ENCODE results near the gene SRGAP1.
"Not testable (repeated sequence)": the region's sequence is repeated elsewhere in the genome, so short reads cannot be mapped to it uniquely, and the experiment has no call there.

Gene SRGAP1

DNA sequence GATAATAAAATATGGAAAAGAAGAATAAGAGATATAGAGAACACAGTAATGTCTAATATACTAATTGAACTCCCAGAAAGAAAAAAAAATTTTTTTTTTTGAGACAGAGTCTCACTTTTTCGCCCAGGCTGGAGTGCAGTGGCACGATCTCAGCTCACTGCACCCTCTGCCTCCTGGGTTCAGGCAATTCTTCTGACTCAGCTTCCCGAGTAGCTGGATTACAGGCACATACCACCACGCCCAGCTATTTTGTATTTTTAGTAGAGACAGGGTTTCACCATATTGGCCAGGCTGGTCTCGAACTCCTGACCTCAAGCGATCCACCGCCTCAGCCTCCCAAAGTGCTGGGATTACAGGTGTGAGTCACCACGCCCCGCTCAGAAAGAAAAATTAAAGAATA, 232.1 kb downstream of the SRGAP1 start:
- H3K79me2 ChIP-seq (ENCODE audit: control insufficient read depth, insufficient read depth, low read length, unreplicated experiment); H3K27me3 ChIP-seq (ENCODE audit: insufficient read depth, low read length); H3K4me3 ChIP-seq (ENCODE audit: low read depth, low read length); H2AFZ ChIP-seq (ENCODE audit: low read length, unreplicated experiment); H3K4me1 ChIP-seq (ENCODE audit: control insufficient read depth, insufficient read depth, low read length, unreplicated experiment): not testable (repeated sequence)
- H3K27ac ChIP-seq (ENCODE audit: low read depth, low read length), result 0 out of 2 replicates have a peak overlapping the region, but pooled peaks have one; percentile 3
- peaks cover 28% of the 10 kb centered on the region for H3K36me3 ChIP-seq (ENCODE audit: insufficient read depth, low read length)

DNA sequence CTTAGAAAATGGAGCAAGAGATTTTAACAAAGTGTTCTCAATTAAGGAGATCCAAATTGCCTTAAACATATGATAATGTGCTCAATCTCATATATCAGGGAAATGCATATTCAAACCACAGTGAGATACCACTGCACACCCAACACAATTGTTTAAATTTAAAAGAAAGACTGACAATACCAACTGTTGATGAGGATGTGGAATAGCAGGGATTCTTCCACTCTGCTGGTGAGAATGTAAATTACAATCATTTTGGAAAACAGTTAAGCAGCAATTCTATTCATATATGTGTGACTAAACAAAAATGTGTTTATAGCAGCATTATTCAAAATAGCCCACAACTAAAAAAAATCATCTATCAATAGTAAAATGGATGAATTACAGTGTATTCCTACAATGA, 233.4 kb downstream of the SRGAP1 start:
- no peaks in the 10 kb centered on the region for H3K79me2 ChIP-seq (ENCODE audit: control insufficient read depth, insufficient read depth, low read length, unreplicated experiment)
- H3K36me3 ChIP-seq (ENCODE audit: insufficient read depth, low read length), result peaks cover 21% of the 10 kb centered on the region
- no peak overlapping the region for H2AFZ ChIP-seq (ENCODE audit: low read length, unreplicated experiment)
- H3K4me3 ChIP-seq (ENCODE audit: low read depth, low read length), result no peak overlapping the region
- H3K4me1 ChIP-seq (ENCODE audit: control insufficient read depth, insufficient read depth, low read length, unreplicated experiment), result peaks cover 11% of the 10 kb centered on the region
- no peak overlapping the region for H3K27ac ChIP-seq (ENCODE audit: low read depth, low read length)
- no peaks in the 10 kb centered on the region for H3K27me3 ChIP-seq (ENCODE audit: insufficient read depth, low read length)

DNA sequence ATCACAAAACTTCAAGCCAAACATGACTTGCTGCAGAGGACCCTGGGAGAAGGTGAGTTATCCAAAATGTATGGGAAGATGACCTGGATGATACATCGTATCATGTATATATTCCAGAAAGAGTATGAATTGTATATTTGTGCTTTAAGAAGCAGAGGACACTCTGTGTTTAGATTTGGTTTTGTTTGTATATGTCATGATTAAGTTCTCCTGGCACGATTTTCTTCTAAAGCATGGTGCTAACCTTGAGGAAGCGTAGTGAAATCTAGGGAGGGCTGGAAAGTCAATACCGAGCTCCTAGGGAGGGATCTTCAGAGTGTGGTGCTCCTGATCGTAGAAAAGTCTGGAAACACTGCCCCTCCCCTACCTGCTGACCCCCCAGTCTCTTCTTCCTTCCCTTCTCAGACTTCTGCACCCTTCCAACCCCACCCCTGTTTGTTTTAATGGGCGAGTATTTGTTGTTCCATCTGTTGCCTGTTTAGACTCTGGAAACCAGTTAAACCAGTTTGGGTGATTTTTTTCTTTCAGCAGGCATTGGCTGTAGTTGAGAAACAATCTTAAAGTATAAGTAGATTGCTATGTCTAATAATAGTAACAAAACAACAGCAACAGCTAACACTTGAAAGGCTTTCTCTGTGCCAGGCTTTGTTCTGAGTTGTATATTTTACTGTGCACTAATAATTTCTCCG, 236.0 kb downstream of the SRGAP1 start:
- Histone ChIP-seq H2AFZ (ENCODE audit: low read length, unreplicated experiment) (no peak overlapping the region), H3K4me3 (ENCODE audit: low read depth, low read length) (no peak overlapping the region), H3K79me2 (ENCODE audit: control insufficient read depth, insufficient read depth, low read length, unreplicated experiment) (no peaks in the 10 kb centered on the region), H3K4me1 (ENCODE audit: control insufficient read depth, insufficient read depth, low read length, unreplicated experiment) (peaks cover 26% of the 10 kb centered on the region), H3K27ac (ENCODE audit: low read depth, low read length) (no peak overlapping the region), H3K27me3 (ENCODE audit: insufficient read depth, low read length) (no peaks in the 10 kb centered on the region), H3K36me3 (ENCODE audit: insufficient read depth, low read length) (peaks cover 21% of the 10 kb centered on the region)

DNA sequence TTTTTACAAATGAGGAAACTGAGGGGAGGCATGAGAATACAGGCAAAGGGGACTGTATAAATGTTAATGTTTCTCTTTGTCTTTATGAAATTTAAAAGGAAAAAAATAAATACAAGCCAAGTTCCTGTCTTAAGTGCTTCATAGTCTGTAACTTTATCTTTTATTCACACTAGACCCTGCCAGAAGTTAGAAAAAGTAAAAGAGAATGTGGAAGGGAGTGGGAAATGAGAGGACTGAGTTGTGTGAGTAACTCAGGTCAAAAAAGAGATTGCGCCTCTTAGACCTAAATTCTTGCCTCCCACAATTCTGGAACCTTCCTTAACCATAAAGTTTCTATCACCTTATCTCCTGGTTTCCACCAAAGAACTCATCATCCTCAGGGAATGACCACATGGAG, 236.5 kb downstream of the SRGAP1 start:
- peaks cover 21% of the 10 kb centered on the region for H3K36me3 ChIP-seq (ENCODE audit: insufficient read depth, low read length)
- H3K79me2 ChIP-seq (ENCODE audit: control insufficient read depth, insufficient read depth, low read length, unreplicated experiment), result no peaks in the 10 kb centered on the region
- H3K27me3 ChIP-seq (ENCODE audit: insufficient read depth, low read length), result no peaks in the 10 kb centered on the region
- peaks cover 28% of the 10 kb centered on the region for H3K4me1 ChIP-seq (ENCODE audit: control insufficient read depth, insufficient read depth, low read length, unreplicated experiment)
- no peak overlapping the region for H3K4me3 ChIP-seq (ENCODE audit: low read depth, low read length)
- no peak overlapping the region for H3K27ac ChIP-seq (ENCODE audit: low read depth, low read length)
- H2AFZ ChIP-seq (ENCODE audit: low read length, unreplicated experiment), result no peak overlapping the region

DNA sequence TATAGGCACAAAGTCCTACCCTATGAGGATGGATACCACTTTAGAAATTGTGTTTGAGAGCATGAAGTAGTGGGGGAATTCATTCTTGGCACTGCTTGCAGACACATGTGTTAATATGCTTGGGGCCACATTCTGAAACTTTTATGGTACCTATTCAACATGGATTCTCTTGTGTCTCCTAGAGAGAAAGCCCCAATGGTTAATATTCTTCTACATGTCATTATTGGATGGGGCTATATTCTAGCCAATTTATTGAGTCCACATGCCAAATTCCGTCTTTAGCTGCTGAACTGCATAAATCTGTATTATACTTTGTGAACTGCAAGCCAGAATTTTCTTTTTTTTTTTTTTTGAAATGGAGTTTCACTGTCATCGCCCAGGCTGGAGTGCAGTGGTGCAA, 237.6 kb downstream of the SRGAP1 start:
- no peak overlapping the region for H2AFZ ChIP-seq (ENCODE audit: low read length, unreplicated experiment)
- peaks cover 21% of the 10 kb centered on the region for H3K36me3 ChIP-seq (ENCODE audit: insufficient read depth, low read length)
- no peaks in the 10 kb centered on the region for H3K79me2 ChIP-seq (ENCODE audit: control insufficient read depth, insufficient read depth, low read length, unreplicated experiment)
- H3K27ac ChIP-seq (ENCODE audit: low read depth, low read length), result no peak overlapping the region
- no peak overlapping the region for H3K4me3 ChIP-seq (ENCODE audit: low read depth, low read length)
- no peaks in the 10 kb centered on the region for H3K27me3 ChIP-seq (ENCODE audit: insufficient read depth, low read length)
- H3K4me1 ChIP-seq (ENCODE audit: control insufficient read depth, insufficient read depth, low read length, unreplicated experiment), result peaks cover 34% of the 10 kb centered on the region

DNA sequence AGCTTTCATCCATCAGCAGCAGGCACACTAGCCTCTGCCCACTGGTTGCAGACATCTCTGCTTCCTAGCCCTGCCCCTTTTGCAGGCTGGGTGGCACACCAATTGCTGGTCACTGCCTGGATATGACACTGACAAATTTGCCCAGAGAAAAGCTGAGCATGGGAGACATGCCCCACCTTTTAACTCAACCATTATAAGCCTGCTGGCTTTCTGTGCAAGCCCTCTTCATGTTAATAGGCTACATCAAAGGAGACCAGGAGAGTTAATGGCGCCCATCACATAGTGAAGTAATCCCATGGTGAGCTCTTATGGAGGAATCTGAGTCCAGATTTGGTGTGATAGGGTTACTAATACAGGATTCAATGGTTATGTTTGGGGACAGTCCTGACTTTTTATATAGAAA, 238.4 kb downstream of the SRGAP1 start:
- Histone ChIP-seq H3K27ac (ENCODE audit: low read depth, low read length) (peak overlapping the region; percentile 28), H3K4me3 (ENCODE audit: low read depth, low read length) (no peak overlapping the region), H3K36me3 (ENCODE audit: insufficient read depth, low read length) (peaks cover 21% of the 10 kb centered on the region), H2AFZ (ENCODE audit: low read length, unreplicated experiment) (no peak overlapping the region), H3K79me2 (ENCODE audit: control insufficient read depth, insufficient read depth, low read length, unreplicated experiment) (no peaks in the 10 kb centered on the region), H3K27me3 (ENCODE audit: insufficient read depth, low read length) (no peaks in the 10 kb centered on the region), H3K4me1 (ENCODE audit: control insufficient read depth, insufficient read depth, low read length, unreplicated experiment) (peaks cover 36% of the 10 kb centered on the region)

DNA sequence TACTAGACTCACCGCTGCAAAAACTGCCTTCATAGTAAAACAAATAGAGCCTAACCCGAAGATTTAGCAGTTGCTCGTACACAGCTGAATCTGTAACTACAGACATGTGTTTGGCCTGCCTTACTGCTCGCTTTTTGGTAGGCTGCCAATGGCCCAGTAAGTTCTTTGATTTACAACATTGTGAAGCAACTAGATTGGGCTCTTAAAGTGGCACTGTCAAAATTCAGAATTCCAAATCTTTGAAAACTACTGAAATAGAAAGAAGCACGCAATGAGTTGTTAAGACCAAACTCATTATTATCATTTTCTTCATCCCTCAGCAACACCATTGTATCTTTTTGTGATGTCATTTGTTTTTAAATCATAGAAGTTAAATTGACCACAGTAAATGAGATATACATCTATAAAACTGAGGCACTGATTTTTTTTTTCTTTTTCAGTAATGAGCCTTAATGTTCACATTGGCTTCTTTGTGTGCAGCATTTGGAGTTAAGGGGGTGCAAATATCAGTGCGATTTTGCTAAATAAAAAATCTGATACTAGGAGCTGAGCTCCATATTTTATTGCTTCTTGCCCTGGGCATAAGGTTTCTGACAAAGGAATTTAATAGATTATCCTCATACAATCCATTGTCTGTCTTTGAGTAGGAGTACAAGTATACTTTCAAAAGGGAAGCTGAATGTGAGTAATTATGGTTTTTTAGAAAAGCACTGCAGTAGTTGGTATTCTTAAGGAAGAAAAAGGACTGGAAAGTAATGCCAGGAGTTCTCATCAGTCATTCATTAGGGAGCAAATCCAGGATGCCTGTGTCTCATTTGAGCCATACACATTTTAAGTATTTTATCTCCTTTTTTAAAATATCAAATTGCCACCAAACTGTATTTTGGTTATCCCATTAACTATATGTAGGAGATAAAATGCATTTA, 239.0 kb downstream of the SRGAP1 start:
- Histone ChIP-seq H3K27ac (ENCODE audit: low read depth, low read length) (peak overlapping the region; percentile 28), H3K36me3 (ENCODE audit: insufficient read depth, low read length) (peaks cover 19% of the 10 kb centered on the region), H3K27me3 (ENCODE audit: insufficient read depth, low read length) (no peaks in the 10 kb centered on the region), H3K79me2 (ENCODE audit: control insufficient read depth, insufficient read depth, low read length, unreplicated experiment) (no peaks in the 10 kb centered on the region), H3K4me1 (ENCODE audit: control insufficient read depth, insufficient read depth, low read length, unreplicated experiment) (peaks cover 41% of the 10 kb centered on the region), H2AFZ (ENCODE audit: low read length, unreplicated experiment) (no peak overlapping the region), H3K4me3 (ENCODE audit: low read depth, low read length) (peak overlapping the region; percentile 5; the same call in 1 of the 2 replicates)

DNA sequence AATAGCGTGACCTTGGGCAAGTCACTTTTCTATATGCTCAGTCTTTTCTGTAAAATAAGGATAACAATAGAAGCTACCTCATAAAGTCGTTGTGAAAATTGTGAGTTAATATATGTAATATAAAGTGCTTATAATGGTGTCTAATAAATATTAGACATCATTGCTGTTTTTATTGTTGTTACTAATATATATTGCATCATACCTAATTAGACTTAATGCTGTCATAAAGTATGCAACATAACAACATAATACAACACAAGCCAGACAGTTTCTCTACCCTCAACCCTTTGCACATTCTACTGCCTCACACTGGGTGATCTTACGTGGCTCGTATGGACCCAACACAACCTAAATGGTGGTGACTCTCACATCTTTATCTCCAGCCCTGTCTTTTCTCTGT, 240.7 kb downstream of the SRGAP1 start:
- H2AFZ ChIP-seq (ENCODE audit: low read length, unreplicated experiment), result no peak overlapping the region
- no peaks in the 10 kb centered on the region for H3K79me2 ChIP-seq (ENCODE audit: control insufficient read depth, insufficient read depth, low read length, unreplicated experiment)
- H3K36me3 ChIP-seq (ENCODE audit: insufficient read depth, low read length), result peaks cover 13% of the 10 kb centered on the region
- no peak overlapping the region for H3K4me3 ChIP-seq (ENCODE audit: low read depth, low read length)
- peaks cover 56% of the 10 kb centered on the region for H3K4me1 ChIP-seq (ENCODE audit: control insufficient read depth, insufficient read depth, low read length, unreplicated experiment)
- no peak overlapping the region for H3K27ac ChIP-seq (ENCODE audit: low read depth, low read length)
- no peaks in the 10 kb centered on the region for H3K27me3 ChIP-seq (ENCODE audit: insufficient read depth, low read length)

DNA sequence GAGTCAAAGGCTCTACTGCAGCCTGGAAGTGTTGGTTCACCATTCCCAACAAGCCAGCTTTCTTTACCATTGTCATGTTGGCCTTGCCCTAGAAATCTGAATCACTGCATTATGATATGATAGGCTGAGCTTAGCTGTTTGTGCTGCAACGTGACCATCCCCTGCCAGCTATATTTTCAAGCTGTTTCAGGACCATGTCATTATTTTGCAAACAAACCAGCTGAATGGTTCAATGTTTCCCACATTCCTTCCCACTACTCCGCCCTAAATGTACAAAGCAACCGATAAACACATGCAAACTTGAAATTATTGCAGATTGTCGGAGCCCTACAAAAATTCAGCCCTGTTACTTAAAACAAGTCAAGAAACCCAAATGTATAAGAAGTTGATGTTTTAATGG, 241.5 kb downstream of the SRGAP1 start:
- Histone ChIP-seq H3K4me1 (ENCODE audit: control insufficient read depth, insufficient read depth, low read length, unreplicated experiment) (peaks cover 60% of the 10 kb centered on the region), H3K36me3 (ENCODE audit: insufficient read depth, low read length) (peaks cover 13% of the 10 kb centered on the region), H3K4me3 (ENCODE audit: low read depth, low read length) (no peak overlapping the region), H3K79me2 (ENCODE audit: control insufficient read depth, insufficient read depth, low read length, unreplicated experiment) (no peaks in the 10 kb centered on the region), H3K27me3 (ENCODE audit: insufficient read depth, low read length) (no peaks in the 10 kb centered on the region), H2AFZ (ENCODE audit: low read length, unreplicated experiment) (no peak overlapping the region), H3K27ac (ENCODE audit: low read depth, low read length) (no peak overlapping the region)

DNA sequence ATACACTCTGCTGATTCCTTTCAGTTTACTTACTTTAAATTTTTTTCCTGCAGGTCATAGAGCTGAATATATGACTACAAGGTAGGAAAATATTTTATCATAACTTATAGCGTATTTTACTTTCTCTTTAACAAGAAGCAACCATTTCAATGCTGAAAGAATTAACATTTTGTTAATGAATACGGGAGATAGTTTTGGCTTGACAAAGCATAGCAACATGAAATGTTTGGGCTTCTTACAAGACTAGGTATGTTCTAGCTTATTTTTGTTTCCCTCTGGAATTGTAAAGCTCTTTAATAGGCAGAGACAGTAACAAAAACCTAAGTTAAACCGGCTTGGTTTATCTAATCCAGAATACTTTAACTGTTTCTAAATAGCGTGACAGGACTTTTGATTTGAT, 242.4 kb downstream of the SRGAP1 start:
- H3K4me1 ChIP-seq (ENCODE audit: control insufficient read depth, insufficient read depth, low read length, unreplicated experiment), result peaks cover 60% of the 10 kb centered on the region
- no peak overlapping the region for H3K4me3 ChIP-seq (ENCODE audit: low read depth, low read length)
- peaks cover 13% of the 10 kb centered on the region for H3K36me3 ChIP-seq (ENCODE audit: insufficient read depth, low read length)
- H3K79me2 ChIP-seq (ENCODE audit: control insufficient read depth, insufficient read depth, low read length, unreplicated experiment), result no peaks in the 10 kb centered on the region
- H3K27me3 ChIP-seq (ENCODE audit: insufficient read depth, low read length), result no peaks in the 10 kb centered on the region
- H3K27ac ChIP-seq (ENCODE audit: low read depth, low read length), result peak overlapping the region; percentile 33; the same call in 1 of the 2 replicates
- no peak overlapping the region for H2AFZ ChIP-seq (ENCODE audit: low read length, unreplicated experiment)

DNA sequence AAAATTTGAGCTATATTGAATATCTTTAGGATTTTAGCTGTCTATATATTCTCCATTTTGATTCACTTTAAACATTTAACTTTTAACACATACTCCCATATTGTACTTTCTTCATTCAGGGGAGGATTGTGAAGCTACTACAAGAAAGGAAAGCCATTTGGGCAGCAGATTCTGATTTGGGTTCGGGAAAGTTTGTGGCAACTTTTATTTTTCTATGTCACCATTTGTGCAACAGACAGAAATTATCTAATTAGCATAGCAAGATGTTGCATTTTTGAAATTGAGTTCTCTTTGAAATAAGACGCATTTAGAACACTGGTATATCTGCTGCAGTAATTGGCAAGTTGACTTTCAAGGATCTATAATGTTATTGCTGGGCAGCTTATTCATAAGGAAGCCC, 243.3 kb downstream of the SRGAP1 start:
- Histone ChIP-seq H3K79me2 (ENCODE audit: control insufficient read depth, insufficient read depth, low read length, unreplicated experiment) (no peaks in the 10 kb centered on the region), H3K27ac (ENCODE audit: low read depth, low read length) (peak overlapping the region; percentile 93), H3K4me1 (ENCODE audit: control insufficient read depth, insufficient read depth, low read length, unreplicated experiment) (peaks cover 57% of the 10 kb centered on the region), H3K36me3 (ENCODE audit: insufficient read depth, low read length) (peaks cover 13% of the 10 kb centered on the region), H3K27me3 (ENCODE audit: insufficient read depth, low read length) (no peaks in the 10 kb centered on the region), H3K4me3 (ENCODE audit: low read depth, low read length) (no peak overlapping the region), H2AFZ (ENCODE audit: low read length, unreplicated experiment) (no peak overlapping the region)

Data from ACC112 (cell line).